ENCODE data around the gene SGF29. TPM values are rescaled to one million over a fixed set of nuclear protein-coding genes. Genes with fewer than 3 reads are reported as not detected.

SGF29 gene
- total and polyA plus RNA-seq, 2 of the 8 experiments (the other 6 are each of a cell fraction or from before 2014, with no cell fraction given) = 3.1 to 22.7 TPM

GRCh38 chr16:28528463-28528867 is 25.3 kb upstream of the SGF29 start:
- no peak for FAIRE-seq
- no peaks in the 10 kb centered on the region for H3K4me1 ChIP-seq (replicated peaks in 1 of 4; ENCODE audit: control insufficient read depth in 3 of 4, insufficient read depth in 4 of 4, low read length in 3 of 4)
- H3K4me2 ChIP-seq (ENCODE audit: insufficient read depth in 1 of 2, low read depth in 2 of 2, low read length in 2 of 2) = no peak overlapping the region
- CTCF ChIA-PET (ENCODE audit: partially characterized antibody) = no interaction called here
- no peak overlapping the region for H2AFZ ChIP-seq (ENCODE audit: low read length)
- no peaks in the 10 kb centered on the region for H3K36me3 ChIP-seq (ENCODE audit: control insufficient read depth in 2 of 4, insufficient read depth in 4 of 4, low read length in 3 of 4)
- no peak overlapping the region for H3K4me3 ChIP-seq (ENCODE audit: extremely low read depth in 1 of 4, insufficient read depth in 2 of 4, low read depth in 3 of 4, low read length in 4 of 4)
- no peak overlapping the region for H4K8ac ChIP-seq (ENCODE audit: extremely low read depth, insufficient read depth, low read length)
- no peak overlapping the region for H3K9ac ChIP-seq (replicated peaks in 1 of 4; ENCODE audit: extremely low read depth in 1 of 4, low read depth in 3 of 4, low read length in 3 of 4)
- H4K5ac ChIP-seq (ENCODE audit: insufficient read length, low read depth, low read length) = no peak overlapping the region
- TF ChIP-seq KDM1A (IDR thresholded peaks at IDR 0.05; ENCODE audit: borderline replicate concordance, low read length) (no peak), NANOG (IDR thresholded peaks at IDR 0.05; ENCODE audit: insufficient read depth, low read depth, low read length, poor library complexity, severe bottlenecking) (no peak), USF2 (IDR thresholded peaks at IDR 0.05; ENCODE audit: low read length) (no peak), YY1 (IDR thresholded peaks at IDR 0.05; ENCODE audit: low read depth, low read length) (no peak), RAD21 (IDR thresholded peaks at IDR 0.05 in 1 of 2, conservative IDR thresholded peaks at IDR 0.05 in 1 of 2; ENCODE audit: low read depth in 2 of 2, low read length in 2 of 2) (no peak), E2F6 (IDR thresholded peaks at IDR 0.05) (no peak), HDAC2 (IDR thresholded peaks at IDR 0.05; ENCODE audit: borderline replicate concordance in 1 of 2, low read depth in 2 of 2, low read length in 2 of 2) (no peak), GTF2F1 (IDR thresholded peaks at IDR 0.05; ENCODE audit: borderline replicate concordance, low read depth, low read length) (no peak), TEAD4 (IDR thresholded peaks at IDR 0.05; ENCODE audit: low read depth, low read length) (no peak), POLR2A (IDR thresholded peaks at IDR 0.05; ENCODE audit: control extremely low read depth in 1 of 2, low read depth in 2 of 2, low read length in 2 of 2) (no peak), RXRA (IDR thresholded peaks at IDR 0.05; ENCODE audit: insufficient read depth, low read depth, low read length) (no peak), CHD2 (IDR thresholded peaks at IDR 0.05; ENCODE audit: low read length) (no peak), JUN (IDR thresholded peaks at IDR 0.05; ENCODE audit: low read depth, low read length) (no peak)
- no peaks in the 10 kb centered on the region for H4K20me1 ChIP-seq (replicated peaks in 1 of 2; ENCODE audit: control insufficient read depth in 1 of 2, insufficient read depth in 2 of 2, low read length in 2 of 2)
- H2BK5ac ChIP-seq (ENCODE audit: low read depth, low read length) = no peak overlapping the region
- H3K9me3 ChIP-seq (ENCODE audit: insufficient read depth in 2 of 2, low read depth in 1 of 2, low read length in 1 of 2) = no peaks in the 10 kb centered on the region
- H3K56ac ChIP-seq (replicated peaks; ENCODE audit: insufficient read length, low read depth, low read length) = no peak overlapping the region
- no peak overlapping the region for H4K91ac ChIP-seq (replicated peaks; ENCODE audit: insufficient read length, low read length)
- no peak overlapping the region for H3K14ac ChIP-seq (ENCODE audit: insufficient read length)
- no peak overlapping the region for H2BK15ac ChIP-seq (ENCODE audit: low read length)
- no peak overlapping the region for H3K18ac ChIP-seq (ENCODE audit: extremely low read depth, low read length)
- no peak overlapping the region for H2BK20ac ChIP-seq (ENCODE audit: low read length)
- H2AK5ac ChIP-seq (ENCODE audit: low read depth, low read length) = no peak overlapping the region
- WGBS, 2 experiments (ENCODE audit: extremely low coverage in 1 of 2, insufficient coverage in 1 of 2, insufficient read length in 1 of 2, insufficient replicate concordance in 2 of 2, low coverage in 1 of 2, low lambda C conversion rate in 2 of 2, missing lambda C conversion rate in 1 of 2) = 88% methylated on average over 5 of the region's 5 CpGs; no CpG with 5 or more reads in 1 of the 2 experiments
- POLR2A ChIA-PET (ENCODE audit: partially characterized antibody) = interaction anchor here (1.0 kb wide), 1 partner anchor 26 kb away, joined by 4 read pairs; the partner anchor contains the start of gene SGF29
- H3K23ac ChIP-seq (ENCODE audit: insufficient read length) = no peak overlapping the region
- no peak overlapping the region for H3K27ac ChIP-seq (ENCODE audit: low read depth, low read length)
- no peak overlapping the region for H2BK12ac ChIP-seq (ENCODE audit: low read depth, low read length)
- no peak overlapping the region for H2BK120ac ChIP-seq (replicated peaks; ENCODE audit: low read depth, low read length)
- no peaks in the 10 kb centered on the region for H3K79me1 ChIP-seq (ENCODE audit: low read depth, low read length)
- no peaks in the 10 kb centered on the region for H3K23me2 ChIP-seq (ENCODE audit: low read depth, low read length)
- no peak for DNase-seq (ENCODE audit: low read depth in 1 of 2, low spot score in 2 of 2)
- no peak overlapping the region for H3K4ac ChIP-seq (replicated peaks; ENCODE audit: insufficient read length, low read depth, low read length)
- H3K79me2 ChIP-seq (ENCODE audit: control insufficient read depth in 1 of 2, insufficient read depth in 2 of 2, low read length in 2 of 2) = no peaks in the 10 kb centered on the region
- H3K27me3 ChIP-seq (replicated peaks in 1 of 4; ENCODE audit: control insufficient read depth in 3 of 4, extremely low read depth in 1 of 4, insufficient read depth in 3 of 4, low read length in 3 of 4) = no peaks in the 10 kb centered on the region

All from H1 (cell line).